Neural progenitor cell (in vitro differentiated cells): ENCODE measurements around the gene EPB41L4B. TPM values are rescaled to one million over a fixed set of nuclear protein-coding genes. Genes with fewer than 3 reads are reported as not detected.

ENCODE experiments used
- DNase-seq: peaks from one replicate; pipeline ENCODE4 v3.0.0-alpha.2; 2016; ENCODE audit warnings: low spot score
- H2AFZ ChIP-seq: fragments of 200-600 bp; sonication (generic); replicated peaks from 2 replicates; pipeline ENCODE4 v1.6.1; 2016; ENCODE audit warnings: antibody characterized with exemption
- H3F3A ChIP-seq: fragments of 200-600 bp; sonication (generic); 2 replicates; pipeline ENCODE4 v1.6.1; 2016; ENCODE audit warnings: antibody characterized with exemption, low read depth
- H3K27ac ChIP-seq: fragments of 200-600 bp; sonication (generic); 2 replicates; pipeline ENCODE4 v1.5.1; 2016; ENCODE audit warnings: mild to moderate bottlenecking
- H3K27me3 ChIP-seq: fragments of 200-600 bp; sonication (generic); 2 replicates; pipeline ENCODE4 v1.6.1; 2016; ENCODE audit warnings: mild to moderate bottlenecking, moderate library complexity
- H3K36me3 ChIP-seq: fragments of 200-600 bp; sonication (generic); 2 replicates; pipeline ENCODE4 v1.5.1; 2016
- H3K4me1 ChIP-seq: fragments of 200-600 bp; sonication (generic); 2 replicates; pipeline ENCODE4 v1.6.1; 2016; ENCODE audit warnings: mixed run types
- H3K4me2 ChIP-seq: fragments of 200-600 bp; sonication (generic); 2 replicates; pipeline ENCODE4 v1.6.1; 2016
- H3K4me3 ChIP-seq: fragments of 200-600 bp; sonication (generic); 2 replicates; pipeline ENCODE4 v1.5.1; 2016
- H3K79me2 ChIP-seq: fragments of 200-600 bp; sonication (generic); 2 replicates; pipeline ENCODE4 v1.6.1; 2016; ENCODE audit warnings: low read depth
- H3K9ac ChIP-seq: fragments of 200-600 bp; sonication (generic); 2 replicates; pipeline ENCODE4 v1.6.1; 2016
- H3K9me3 ChIP-seq: fragments of 200-600 bp; sonication (generic); 2 replicates; pipeline ENCODE4 v1.5.1; 2016; ENCODE audit warnings: low read depth
- H4K20me1 ChIP-seq: fragments of 200-600 bp; sonication (generic); 2 replicates; pipeline ENCODE4 v1.6.1; 2016; ENCODE audit warnings: low read depth
- H3K27ac Mint-ChIP-seq: 3 replicates; pipeline ENCODE4 v1.8.0; 2021; ENCODE audit warnings: mixed read lengths
- H3K27me3 Mint-ChIP-seq: 2 replicates; pipeline ENCODE4 v1.8.0; 2022; ENCODE audit warnings: low read depth, mild to moderate bottlenecking, inconsistent platforms, moderate library complexity, mixed read lengths; ENCODE audit not compliant: insufficient read depth
- H3K36me3 Mint-ChIP-seq: 3 replicates; pipeline ENCODE4 v1.8.0; 2021; ENCODE audit warnings: mixed read lengths
- H3K4me1 Mint-ChIP-seq: 3 replicates; pipeline ENCODE4 v1.8.0; 2021; ENCODE audit warnings: mixed read lengths
- H3K4me3 Mint-ChIP-seq: 3 replicates; pipeline ENCODE4 v1.8.0; 2021; ENCODE audit warnings: mild to moderate bottlenecking, moderate library complexity, mixed read lengths
- H3K9me3 Mint-ChIP-seq: 3 replicates; pipeline ENCODE4 v1.8.0; 2020; ENCODE audit warnings: mixed read lengths
- EZH2 ChIP-seq: fragments of 200-600 bp; sonication (generic); IDR thresholded peaks from 2 replicates; pipeline ENCODE4 v1.6.1; 2017; ENCODE audit warnings: antibody characterized with exemption, mild to moderate bottlenecking, moderate library complexity
- EZH2phosphoT487 ChIP-seq: fragments of 200-600 bp; sonication (generic); IDR thresholded peaks from 2 replicates; pipeline ENCODE4 v1.6.1; 2017; ENCODE audit warnings: antibody characterized with exemption
- total RNA-seq: library from RNA; depleted of rRNA; stranded (reverse); fragments of >200 nt; gene quantifications from 2 replicates; pipeline ENCODE4 v1.2.3, GENCODE V29; 2015; ENCODE audit warnings: low replicate concordance
- TF ChIP-seq, protein P1 (sequence below): fragments of 200-600 bp; sonication (generic); IDR thresholded peaks from 2 replicates; pipeline ENCODE4 v1.5.1; 2017; ENCODE audit warnings: antibody characterized with exemption, mild to moderate bottlenecking

EPB41L4B gene
- total RNA-seq, 1 donor from 2014 or later = 6.2 TPM

DNA sequence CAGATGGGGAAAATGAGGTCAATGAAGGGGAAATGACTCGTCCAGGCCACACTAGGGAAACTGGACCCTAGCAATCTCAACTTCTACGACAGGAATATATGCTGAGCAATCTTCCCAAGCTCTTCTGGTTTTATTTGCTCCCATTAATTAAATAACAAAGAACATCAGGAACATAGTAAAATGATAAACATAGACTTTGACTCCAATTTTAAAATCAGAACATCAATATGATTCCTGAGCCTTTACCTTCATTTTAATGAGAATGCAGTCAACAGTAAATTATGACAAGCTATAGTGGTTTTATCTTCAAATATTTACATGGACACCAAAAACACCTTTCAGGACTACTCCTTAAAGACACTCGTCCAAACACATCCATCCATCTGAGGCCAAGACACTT is 79.7 kb downstream of the EPB41L4B start:
- Mint-ChIP-seq H3K27ac (no peak overlapping the region), H3K36me3 (no peaks in the 10 kb centered on the region), H3K4me1 (peaks cover 8% of the 10 kb centered on the region), H3K9me3 (no peaks in the 10 kb centered on the region), H3K27me3 (peaks cover 3% of the 10 kb centered on the region), H3K4me3 (no peak overlapping the region)
- H3K4me3 ChIP-seq = no peak overlapping the region
- H3K4me2 ChIP-seq = no peak overlapping the region
- no peak overlapping the region for H2AFZ ChIP-seq
- H3K27ac ChIP-seq = no peak overlapping the region
- no peaks in the 10 kb centered on the region for H4K20me1 ChIP-seq
- peaks cover 7% of the 10 kb centered on the region for H3F3A ChIP-seq
- DNase-seq = no peak
- H3K36me3 ChIP-seq = no peaks in the 10 kb centered on the region
- no peaks in the 10 kb centered on the region for H3K79me2 ChIP-seq
- H3K9ac ChIP-seq = no peak overlapping the region
- H3K4me1 ChIP-seq = no peaks in the 10 kb centered on the region
- TF ChIP-seq EZH2phosphoT487 = no peak
- TF ChIP-seq, protein P1, sequence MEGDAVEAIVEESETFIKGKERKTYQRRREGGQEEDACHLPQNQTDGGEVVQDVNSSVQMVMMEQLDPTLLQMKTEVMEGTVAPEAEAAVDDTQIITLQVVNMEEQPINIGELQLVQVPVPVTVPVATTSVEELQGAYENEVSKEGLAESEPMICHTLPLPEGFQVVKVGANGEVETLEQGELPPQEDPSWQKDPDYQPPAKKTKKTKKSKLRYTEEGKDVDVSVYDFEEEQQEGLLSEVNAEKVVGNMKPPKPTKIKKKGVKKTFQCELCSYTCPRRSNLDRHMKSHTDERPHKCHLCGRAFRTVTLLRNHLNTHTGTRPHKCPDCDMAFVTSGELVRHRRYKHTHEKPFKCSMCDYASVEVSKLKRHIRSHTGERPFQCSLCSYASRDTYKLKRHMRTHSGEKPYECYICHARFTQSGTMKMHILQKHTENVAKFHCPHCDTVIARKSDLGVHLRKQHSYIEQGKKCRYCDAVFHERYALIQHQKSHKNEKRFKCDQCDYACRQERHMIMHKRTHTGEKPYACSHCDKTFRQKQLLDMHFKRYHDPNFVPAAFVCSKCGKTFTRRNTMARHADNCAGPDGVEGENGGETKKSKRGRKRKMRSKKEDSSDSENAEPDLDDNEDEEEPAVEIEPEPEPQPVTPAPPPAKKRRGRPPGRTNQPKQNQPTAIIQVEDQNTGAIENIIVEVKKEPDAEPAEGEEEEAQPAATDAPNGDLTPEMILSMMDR = no peak
- TF ChIP-seq EZH2 = no peak
- H3K9me3 ChIP-seq = no peaks in the 10 kb centered on the region
- H3K27me3 ChIP-seq = no peaks in the 10 kb centered on the region

- H3K27me3 Mint-ChIP-seq = no peaks in the 10 kb centered on the region
- H4K20me1 ChIP-seq = no peaks in the 10 kb centered on the region
- no peaks in the 10 kb centered on the region for H3K9me3 Mint-ChIP-seq
- no peak overlapping the region for H3K4me3 ChIP-seq
- no peak overlapping the region for H3K27ac Mint-ChIP-seq
- no peaks in the 10 kb centered on the region for H3F3A ChIP-seq
- H3K36me3 ChIP-seq = no peaks in the 10 kb centered on the region
- no peaks in the 10 kb centered on the region for H3K4me1 ChIP-seq
- no peak overlapping the region for H3K27ac ChIP-seq
- no peaks in the 10 kb centered on the region for H3K27me3 ChIP-seq
- no peaks in the 10 kb centered on the region for H3K79me2 ChIP-seq
- H3K9me3 ChIP-seq = no peaks in the 10 kb centered on the region
- no peak overlapping the region for H3K9ac ChIP-seq
- TF ChIP-seq, protein P1 = no peak
- TF ChIP-seq EZH2phosphoT487 = no peak
- TF ChIP-seq EZH2 = no peak
- no peak overlapping the region for H3K4me2 ChIP-seq
- H3K36me3 Mint-ChIP-seq = no peaks in the 10 kb centered on the region
- H3K4me1 Mint-ChIP-seq = peaks cover 3% of the 10 kb centered on the region
- no peak overlapping the region for H3K4me3 Mint-ChIP-seq
- no peak for DNase-seq
- H2AFZ ChIP-seq = no peak overlapping the region
Measured at GRCh38 chr9:109239240-109239639, 81.6 kb downstream of the EPB41L4B start.

GRCh38 chr9:109238655-109239054 is 82.2 kb downstream of the EPB41L4B start:
- no peak for TF ChIP-seq EZH2phosphoT487
- TF ChIP-seq, protein P1 = no peak
- Histone ChIP-seq H2AFZ (no peak overlapping the region), H3K27ac (no peak overlapping the region), H3K27me3 (no peaks in the 10 kb centered on the region), H3K79me2 (no peaks in the 10 kb centered on the region), H4K20me1 (no peaks in the 10 kb centered on the region), H3K4me3 (no peak overlapping the region), H3K9me3 (no peaks in the 10 kb centered on the region), H3K4me1 (no peaks in the 10 kb centered on the region), H3K9ac (no peak overlapping the region), H3F3A (no peaks in the 10 kb centered on the region), H3K36me3 (no peaks in the 10 kb centered on the region), H3K4me2 (no peak overlapping the region)
- H3K4me1 Mint-ChIP-seq = no peaks in the 10 kb centered on the region
- no peaks in the 10 kb centered on the region for H3K27me3 Mint-ChIP-seq
- no peak overlapping the region for H3K4me3 Mint-ChIP-seq
- DNase-seq = no peak
- H3K36me3 Mint-ChIP-seq = no peaks in the 10 kb centered on the region
- no peaks in the 10 kb centered on the region for H3K9me3 Mint-ChIP-seq
- H3K27ac Mint-ChIP-seq = no peak overlapping the region

GRCh38 chr9:109238125-109238524 is 82.7 kb downstream of the EPB41L4B start:
- no peaks in the 10 kb centered on the region for H3K4me1 ChIP-seq
- H3K9ac ChIP-seq = no peak overlapping the region
- Mint-ChIP-seq H3K4me1 (no peaks in the 10 kb centered on the region), H3K4me3 (no peak overlapping the region), H3K9me3 (no peaks in the 10 kb centered on the region), H3K27ac (no peak overlapping the region), H3K27me3 (no peaks in the 10 kb centered on the region), H3K36me3 (no peaks in the 10 kb centered on the region)
- no peaks in the 10 kb centered on the region for H3K27me3 ChIP-seq
- no peaks in the 10 kb centered on the region for H3K36me3 ChIP-seq
- H3K27ac ChIP-seq = no peak overlapping the region
- H4K20me1 ChIP-seq = no peaks in the 10 kb centered on the region
- TF ChIP-seq, protein P1 = no peak
- no peak for TF ChIP-seq EZH2
- TF ChIP-seq EZH2phosphoT487 = no peak
- H3K4me2 ChIP-seq = no peak overlapping the region
- no peaks in the 10 kb centered on the region for H3K79me2 ChIP-seq
- no peaks in the 10 kb centered on the region for H3K9me3 ChIP-seq
- no peaks in the 10 kb centered on the region for H3F3A ChIP-seq
- H2AFZ ChIP-seq = no peak overlapping the region
- H3K4me3 ChIP-seq = no peak overlapping the region
- no peak for DNase-seq
